K562 (cell line): Measurements from ENCODE around the gene KIFC3. TPM values are rescaled to one million over a fixed set of nuclear protein-coding genes. Genes with fewer than 3 reads are reported as not detected.

Experiments used
- BCOR ChIP-seq: fragments of 450-650 bp; IDR thresholded peaks from 2 replicates; pipeline ENCODE4 v1.6.1; 2016
- E2F4 ChIP-seq: sonication (generic); formaldehyde crosslinking; IDR thresholded peaks from 2 replicates; pipeline ENCODE4 v1.8.0; 2022; ENCODE audit warnings: mild to moderate bottlenecking, low read depth, missing genetic modification reagents
- EWSR1 ChIP-seq: fragments of 450-650 bp; IDR thresholded peaks from 2 replicates; pipeline ENCODE4 v1.6.1; 2018; ENCODE audit warnings: borderline replicate concordance, mild to moderate bottlenecking, low read depth, moderate library complexity; ENCODE audit not compliant: partially characterized antibody
- HCFC1 ChIP-seq: IDR thresholded peaks from 2 replicates; pipeline ENCODE4 v1.6.1; 2012; ENCODE audit warnings: low read depth, low read length, improper control_type of control experiment
- JUND ChIP-seq, 2 experiments: IDR thresholded peaks; 2 replicates in 1 of 2; 3 replicates in 1 of 2; pipeline ENCODE4 v1.6.1; 2011; ENCODE audit warnings: borderline replicate concordance in 2 of 2, low read depth in 2 of 2, low read length in 2 of 2, improper control_type of control experiment in 1 of 2, missing biosample characterization in 1 of 2, missing genetic modification characterization in 1 of 2, missing genetic modification reagents in 1 of 2
- KDM2B ChIP-seq: fragments of 250-450 bp; sonication (Bioruptor Pico); IDR thresholded peaks from 2 replicates; pipeline ENCODE4 v1.8.0; 2021; ENCODE audit warnings: mild to moderate bottlenecking, moderate library complexity
- MTA2 ChIP-seq: fragments of 450-650 bp; IDR thresholded peaks from 2 replicates; pipeline ENCODE4 v1.6.1; 2016; ENCODE audit warnings: low read depth
- NUFIP1 ChIP-seq: fragments of 450-650 bp; IDR thresholded peaks from 2 replicates; pipeline ENCODE4 v1.6.1; 2018; ENCODE audit not compliant: partially characterized antibody
- PCBP1 ChIP-seq: fragments of 200-400 bp; formaldehyde crosslinking; IDR thresholded peaks from 2 replicates; pipeline ENCODE4 v1.6.1; 2018; ENCODE audit warnings: mild to moderate bottlenecking, low read depth, low read length; ENCODE audit not compliant: poor library complexity, severe bottlenecking
- PHF8 ChIP-seq: fragments of 200-600 bp; sonication (generic); IDR thresholded peaks from 2 replicates; pipeline ENCODE4 v1.6.1; 2012; ENCODE audit warnings: mixed run types, mild to moderate bottlenecking, inconsistent platforms, low read length, moderate library complexity, borderline replicate concordance
- PRMT5 ChIP-seq: sonication (generic); formaldehyde crosslinking; IDR thresholded peaks from 2 replicates; pipeline ENCODE4 v1.5.0; 2020; ENCODE audit warnings: missing genetic modification reagents
- RFX5 ChIP-seq: IDR thresholded peaks from 2 replicates; pipeline ENCODE4 v1.6.1; 2011; ENCODE audit warnings: low read depth, mild to moderate bottlenecking, improper control_type of control experiment, low read length
- SIN3A ChIP-seq, 2 experiments: fragments of 150-350 bp in 1 of 2; IDR thresholded peaks; 2 replicates each; pipeline ENCODE4 v1.6.1; 2011 to 2016; ENCODE audit warnings: borderline replicate concordance in 2 of 2, low read depth in 2 of 2, low read length in 2 of 2, mild to moderate bottlenecking in 2 of 2, moderate library complexity in 2 of 2; ENCODE audit not compliant: control insufficient read depth in 1 of 2
- TCF3 ChIP-seq: sonication (generic); formaldehyde crosslinking; IDR thresholded peaks from 2 replicates; pipeline ENCODE4 v1.4.0; 2020; ENCODE audit warnings: mild to moderate bottlenecking, missing genetic modification reagents
- ZNF311 ChIP-seq: fragments of 250-450 bp; sonication (Bioruptor Pico); IDR thresholded peaks from 2 replicates; pipeline ENCODE4 v1.4.0; 2020; ENCODE audit warnings: mild to moderate bottlenecking, moderate library complexity
- ZNF384 ChIP-seq: IDR thresholded peaks from 2 replicates; pipeline ENCODE4 v1.6.1; 2012; ENCODE audit warnings: low read depth, low read length, improper control_type of control experiment
- ZNF408 ChIP-seq: fragments of 250-450 bp; sonication (Bioruptor Pico); IDR thresholded peaks from 2 replicates; pipeline ENCODE4 v1.4.0; 2020; ENCODE audit warnings: low read depth, mild to moderate bottlenecking, moderate library complexity
- ZNF583 ChIP-seq: fragments of 250-450 bp; sonication (Bioruptor Pico); IDR thresholded peaks from 2 replicates; pipeline ENCODE4 v1.4.0; 2020
- ZNF764 ChIP-seq: fragments of 250-450 bp; sonication (Bioruptor Pico); IDR thresholded peaks from 2 replicates; pipeline ENCODE4 v1.4.0; 2020; ENCODE audit warnings: low read depth, mild to moderate bottlenecking, moderate library complexity
- polyA plus RNA-seq, 8 experiments: library from polyadenylated mRNA; depleted of rRNA in 4 of 8; stranded (reverse) in 5 of 8; unstranded in 3 of 8; fragments of >200 nt; fragmentation: Nextera tagmentation in 2 of 8; fragmentation: Illumina TruSeq in 1 of 8; extraction: Ambion mirVana in 2 of 8; extraction: Trizol in 1 of 8; gene quantifications; 2 replicates each; pipeline versions ENCODE4 v1.2.1 to v1.2.3, GENCODE V29; 2011 to 2014; ENCODE audit warnings: inconsistent platforms in 1 of 8, missing spikeins in 1 of 8
- total RNA-seq, 7 experiments: library from RNA; depleted of rRNA in 6 of 7; stranded (reverse); fragments of >200 nt in 6 of 7; fragmentation: Illumina TruSeq in 2 of 7; extraction: Trizol in 2 of 7; gene quantifications; 2 replicates each; pipeline versions ENCODE4 v1.2.1 to v1.2.3, GENCODE V29; 2011 to 2021; ENCODE audit warnings: low replicate concordance in 1 of 7
- TF ChIP-seq, protein P1 (sequence below): IDR thresholded peaks from 3 replicates; pipeline ENCODE4 v1.6.1; 2011; ENCODE audit warnings: borderline replicate concordance, mild to moderate bottlenecking; ENCODE audit not compliant: insufficient read length, insufficient read depth
- TF ChIP-seq, protein P2 (sequence below): fragments of 450-650 bp; formaldehyde crosslinking; IDR thresholded peaks from 2 replicates; pipeline ENCODE4 v1.4.0; 2020; ENCODE audit warnings: mild to moderate bottlenecking, moderate library complexity
- TF ChIP-seq, protein P3 (sequence below): fragments of 200-400 bp; formaldehyde crosslinking; IDR thresholded peaks from 2 replicates; pipeline ENCODE4 v1.6.1; 2017; ENCODE audit warnings: mild to moderate bottlenecking, low read depth, low read length, moderate library complexity

KIFC3 gene
- total and polyA plus RNA-seq, 9 of the 15 experiments (the other 6 are each of a cell fraction or from before 2014, with no cell fraction given), result 0.23 to 105 (median 26.2) TPM

- TF ChIP-seq SIN3A (IDR thresholded peaks at IDR 0.05; ENCODE audit: borderline replicate concordance in 2 of 2, control insufficient read depth in 1 of 2, low read depth in 2 of 2, low read length in 2 of 2), result no peak; a peak in 1 of 4 replicates
- TF ChIP-seq, protein P1, sequence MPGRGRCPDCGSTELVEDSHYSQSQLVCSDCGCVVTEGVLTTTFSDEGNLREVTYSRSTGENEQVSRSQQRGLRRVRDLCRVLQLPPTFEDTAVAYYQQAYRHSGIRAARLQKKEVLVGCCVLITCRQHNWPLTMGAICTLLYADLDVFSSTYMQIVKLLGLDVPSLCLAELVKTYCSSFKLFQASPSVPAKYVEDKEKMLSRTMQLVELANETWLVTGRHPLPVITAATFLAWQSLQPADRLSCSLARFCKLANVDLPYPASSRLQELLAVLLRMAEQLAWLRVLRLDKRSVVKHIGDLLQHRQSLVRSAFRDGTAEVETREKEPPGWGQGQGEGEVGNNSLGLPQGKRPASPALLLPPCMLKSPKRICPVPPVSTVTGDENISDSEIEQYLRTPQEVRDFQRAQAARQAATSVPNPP, result no peak
- TF ChIP-seq RFX5, result no peak
- no peak for TF ChIP-seq PCBP1
- TF ChIP-seq ZNF764 (CRISPR knock-in tag), result no peak
- no peak for TF ChIP-seq E2F4 (CRISPR knock-in tag)
- no peak for TF ChIP-seq ZNF408 (CRISPR knock-in tag)
- TF ChIP-seq, protein P2, sequence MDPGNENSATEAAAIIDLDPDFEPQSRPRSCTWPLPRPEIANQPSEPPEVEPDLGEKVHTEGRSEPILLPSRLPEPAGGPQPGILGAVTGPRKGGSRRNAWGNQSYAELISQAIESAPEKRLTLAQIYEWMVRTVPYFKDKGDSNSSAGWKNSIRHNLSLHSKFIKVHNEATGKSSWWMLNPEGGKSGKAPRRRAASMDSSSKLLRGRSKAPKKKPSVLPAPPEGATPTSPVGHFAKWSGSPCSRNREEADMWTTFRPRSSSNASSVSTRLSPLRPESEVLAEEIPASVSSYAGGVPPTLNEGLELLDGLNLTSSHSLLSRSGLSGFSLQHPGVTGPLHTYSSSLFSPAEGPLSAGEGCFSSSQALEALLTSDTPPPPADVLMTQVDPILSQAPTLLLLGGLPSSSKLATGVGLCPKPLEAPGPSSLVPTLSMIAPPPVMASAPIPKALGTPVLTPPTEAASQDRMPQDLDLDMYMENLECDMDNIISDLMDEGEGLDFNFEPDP, result no peak
- TF ChIP-seq HCFC1, result no peak
- peak; percentile 61; the same call in 1 of the 2 replicates for TF ChIP-seq JUND (IDR thresholded peaks at IDR 0.05; ENCODE audit: borderline replicate concordance, low read depth, low read length)
- no peak for TF ChIP-seq JUND (tag; IDR thresholded peaks at IDR 0.05; ENCODE audit: borderline replicate concordance, low read depth, low read length)
- TF ChIP-seq ZNF583 (CRISPR knock-in tag), result 0 out of 2 replicates have a peak, but pooled peaks have one; percentile 22
- no peak for TF ChIP-seq MTA2
- no peak for TF ChIP-seq ZNF384
- no peak for TF ChIP-seq EWSR1
- TF ChIP-seq PRMT5 (CRISPR knock-in tag), result no peak
- no peak for TF ChIP-seq ZNF311 (CRISPR knock-in tag)
- TF ChIP-seq PHF8, result peak; percentile 18; the same call in 1 of the 2 replicates
- TF ChIP-seq TCF3, result no peak
- 0 out of 2 replicates have a peak, but pooled peaks have one; percentile 16 for TF ChIP-seq BCOR
- TF ChIP-seq, protein P3, sequence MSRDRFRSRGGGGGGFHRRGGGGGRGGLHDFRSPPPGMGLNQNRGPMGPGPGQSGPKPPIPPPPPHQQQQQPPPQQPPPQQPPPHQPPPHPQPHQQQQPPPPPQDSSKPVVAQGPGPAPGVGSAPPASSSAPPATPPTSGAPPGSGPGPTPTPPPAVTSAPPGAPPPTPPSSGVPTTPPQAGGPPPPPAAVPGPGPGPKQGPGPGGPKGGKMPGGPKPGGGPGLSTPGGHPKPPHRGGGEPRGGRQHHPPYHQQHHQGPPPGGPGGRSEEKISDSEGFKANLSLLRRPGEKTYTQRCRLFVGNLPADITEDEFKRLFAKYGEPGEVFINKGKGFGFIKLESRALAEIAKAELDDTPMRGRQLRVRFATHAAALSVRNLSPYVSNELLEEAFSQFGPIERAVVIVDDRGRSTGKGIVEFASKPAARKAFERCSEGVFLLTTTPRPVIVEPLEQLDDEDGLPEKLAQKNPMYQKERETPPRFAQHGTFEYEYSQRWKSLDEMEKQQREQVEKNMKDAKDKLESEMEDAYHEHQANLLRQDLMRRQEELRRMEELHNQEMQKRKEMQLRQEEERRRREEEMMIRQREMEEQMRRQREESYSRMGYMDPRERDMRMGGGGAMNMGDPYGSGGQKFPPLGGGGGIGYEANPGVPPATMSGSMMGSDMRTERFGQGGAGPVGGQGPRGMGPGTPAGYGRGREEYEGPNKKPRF, result no peak
- TF ChIP-seq NUFIP1, result no peak
- TF ChIP-seq KDM2B, result no peak
Measured at GRCh38 chr16:57815987-57816745, 13.9 kb upstream of the KIFC3 start (continued).
